ENCODE measurements around the gene MEIS2.

The MEIS2 gene

GRCh38 chr15:36936613-36937012 lies 163.7 kb downstream of the MEIS2 start:
- DNase-seq (ENCODE audit: low read depth), result peak; percentile 79

GRCh38 chr15:36933255-36933990 lies 166.9 kb downstream of the MEIS2 start:
- DNase-seq (ENCODE audit: low read depth), result no peak

- DNase-seq (ENCODE audit: low read depth), result no peak
Measured at GRCh38 chr15:36932070-36932469, 168.3 kb downstream of the MEIS2 start.

DNA sequence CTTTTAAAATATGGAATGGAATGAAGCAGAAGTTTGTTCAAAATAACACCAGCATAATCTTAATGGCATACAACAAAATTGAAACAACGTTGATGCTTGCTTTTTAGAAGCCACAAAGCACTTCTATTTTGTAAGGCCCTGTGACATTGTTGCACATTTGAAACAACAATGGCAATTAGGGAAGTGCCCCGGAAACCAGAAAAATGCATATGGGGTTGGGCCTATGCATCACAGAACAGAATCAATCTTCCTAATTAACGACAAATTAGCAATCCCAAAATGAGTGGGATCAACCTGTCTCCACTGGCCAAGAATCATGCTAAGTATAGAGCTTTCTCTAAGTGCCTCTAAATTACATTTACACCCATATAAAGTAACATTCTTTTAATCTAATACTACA lies 168.9 kb downstream of the MEIS2 start:
- no peak for DNase-seq (ENCODE audit: low read depth)

- DNase-seq (ENCODE audit: low read depth), result no peak
Measured at GRCh38 chr15:36926427-36926825, 173.9 kb downstream of the MEIS2 start.

DNA sequence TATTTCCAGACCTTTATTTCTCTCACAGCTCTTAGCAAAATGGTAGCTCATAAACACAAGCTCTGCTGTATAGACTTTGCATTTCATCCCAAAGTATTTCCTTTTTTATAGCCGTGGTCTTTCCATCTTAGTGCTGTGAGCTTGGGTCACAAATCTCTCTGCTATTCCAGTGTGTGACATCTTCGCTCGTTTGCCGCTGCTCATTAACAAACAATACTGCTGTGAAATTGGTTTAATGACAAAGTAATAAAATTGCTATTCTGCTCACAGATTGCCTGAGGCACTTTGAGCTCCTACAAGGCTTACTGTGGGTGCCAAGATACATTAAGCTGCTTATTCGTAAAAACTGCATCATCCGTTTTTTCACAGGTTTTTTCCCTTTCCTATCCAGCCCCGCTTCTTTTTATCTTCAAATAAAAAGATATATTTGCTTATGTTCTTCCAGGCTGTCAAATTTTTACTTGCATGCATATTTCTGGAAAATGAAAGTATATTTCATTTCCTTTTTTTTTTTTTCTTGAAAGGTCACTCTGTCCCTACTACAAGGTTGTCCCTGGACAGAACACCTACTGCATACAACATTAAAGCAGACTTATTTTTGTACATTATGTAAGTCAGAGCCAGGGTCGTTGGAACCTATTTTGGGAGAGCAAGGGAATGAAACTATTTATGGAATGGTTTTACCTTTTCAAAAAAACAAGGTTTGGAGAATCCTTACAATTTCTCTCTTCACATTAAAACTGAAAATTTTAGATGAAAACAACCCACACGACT lies 174.5 kb downstream of the MEIS2 start:
- DNase-seq (ENCODE audit: low read depth), result no peak

GRCh38 chr15:36925049-36925448 lies 175.3 kb downstream of the MEIS2 start:
- DNase-seq (ENCODE audit: low read depth), result no peak

DNA sequence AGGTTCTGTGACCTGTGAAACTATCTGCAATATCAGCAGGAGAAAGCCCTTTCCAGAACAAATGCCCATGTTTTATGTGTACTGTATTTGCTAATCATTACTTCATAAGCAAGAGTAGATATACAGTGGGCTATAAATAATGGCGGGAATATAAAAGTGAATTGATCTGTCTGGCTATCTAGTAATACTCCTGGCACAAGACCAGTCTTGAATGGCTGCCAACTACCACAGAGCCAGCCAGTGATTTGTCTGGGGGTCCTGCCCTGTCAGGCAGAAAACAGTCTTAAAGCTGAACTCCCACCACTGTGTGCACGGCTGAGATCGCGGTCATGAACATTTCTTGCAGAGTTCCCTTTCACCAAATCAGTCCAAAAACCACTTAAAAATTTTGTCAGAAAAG lies 176.3 kb downstream of the MEIS2 start:
- DNase-seq (ENCODE audit: low read depth), result no peak

DNA sequence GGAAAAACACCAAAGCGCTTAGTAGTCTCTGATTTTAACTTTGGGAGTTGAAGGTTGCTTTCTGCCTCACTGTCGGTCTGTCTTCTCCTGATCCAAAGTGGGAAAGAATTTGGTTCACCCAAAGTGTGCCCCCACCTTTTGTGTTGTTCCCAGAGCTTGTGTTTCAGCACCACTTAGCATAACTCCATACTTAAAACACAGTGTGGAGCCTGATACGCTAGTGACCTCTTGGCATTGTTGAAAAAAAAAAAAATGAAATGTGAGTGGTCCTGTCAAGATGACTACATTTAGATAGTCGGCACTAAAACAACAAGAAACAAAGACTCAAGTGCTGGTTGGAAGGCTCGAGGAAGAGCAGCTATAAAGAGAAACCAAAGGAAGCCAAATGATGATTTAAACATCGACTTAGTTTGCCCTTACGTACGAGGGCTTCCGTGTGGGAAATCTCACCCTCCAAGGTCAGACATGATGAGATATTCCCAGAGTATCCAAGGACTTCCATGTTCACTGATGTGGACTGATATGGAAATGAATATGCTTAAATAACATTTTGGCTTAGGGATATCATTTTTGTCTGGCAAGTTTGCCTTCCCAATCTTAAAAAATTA lies 178.8 kb downstream of the MEIS2 start:
- DNase-seq (ENCODE audit: low read depth), result no peak

DNA sequence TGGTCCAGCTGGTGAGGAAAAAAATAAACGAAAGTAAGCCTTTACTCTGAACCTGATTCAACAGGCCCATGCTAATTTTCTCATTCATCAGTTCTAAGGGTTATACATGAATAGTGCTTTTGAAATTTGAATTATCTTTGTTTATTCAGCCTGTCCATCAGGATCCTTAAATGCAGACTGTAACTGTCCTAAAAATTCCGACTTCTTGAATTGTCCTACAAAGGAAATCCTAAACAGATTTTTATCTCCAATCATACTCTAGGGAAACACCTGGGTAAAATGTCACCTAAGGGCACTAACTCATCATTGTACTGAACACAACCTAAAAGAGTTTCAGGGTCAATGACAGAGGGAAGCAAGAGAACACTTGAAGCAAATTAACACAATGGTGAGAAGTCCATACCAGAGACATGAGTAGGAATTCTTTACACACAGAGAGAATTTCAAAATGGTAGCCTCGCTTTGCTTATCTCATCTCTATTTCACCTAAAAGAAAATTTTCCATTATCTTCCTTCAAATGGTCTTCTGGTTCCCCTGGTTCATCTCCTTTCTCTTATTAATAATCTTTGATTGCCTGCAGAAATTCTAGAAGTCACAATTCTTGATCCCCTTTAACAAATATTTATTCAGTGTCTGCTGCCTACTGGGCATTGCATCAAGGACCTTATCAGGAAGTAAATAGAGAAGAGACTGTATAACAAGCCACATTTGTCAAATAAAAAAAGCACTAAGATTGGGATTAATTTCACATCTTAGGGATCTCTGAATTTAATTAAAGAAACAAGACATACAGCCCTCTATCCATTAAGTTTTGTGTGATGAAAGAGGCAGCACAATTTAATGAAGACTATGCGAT lies 182.7 kb downstream of the MEIS2 start:
- DNase-seq (ENCODE audit: low read depth), result no peak

DNA sequence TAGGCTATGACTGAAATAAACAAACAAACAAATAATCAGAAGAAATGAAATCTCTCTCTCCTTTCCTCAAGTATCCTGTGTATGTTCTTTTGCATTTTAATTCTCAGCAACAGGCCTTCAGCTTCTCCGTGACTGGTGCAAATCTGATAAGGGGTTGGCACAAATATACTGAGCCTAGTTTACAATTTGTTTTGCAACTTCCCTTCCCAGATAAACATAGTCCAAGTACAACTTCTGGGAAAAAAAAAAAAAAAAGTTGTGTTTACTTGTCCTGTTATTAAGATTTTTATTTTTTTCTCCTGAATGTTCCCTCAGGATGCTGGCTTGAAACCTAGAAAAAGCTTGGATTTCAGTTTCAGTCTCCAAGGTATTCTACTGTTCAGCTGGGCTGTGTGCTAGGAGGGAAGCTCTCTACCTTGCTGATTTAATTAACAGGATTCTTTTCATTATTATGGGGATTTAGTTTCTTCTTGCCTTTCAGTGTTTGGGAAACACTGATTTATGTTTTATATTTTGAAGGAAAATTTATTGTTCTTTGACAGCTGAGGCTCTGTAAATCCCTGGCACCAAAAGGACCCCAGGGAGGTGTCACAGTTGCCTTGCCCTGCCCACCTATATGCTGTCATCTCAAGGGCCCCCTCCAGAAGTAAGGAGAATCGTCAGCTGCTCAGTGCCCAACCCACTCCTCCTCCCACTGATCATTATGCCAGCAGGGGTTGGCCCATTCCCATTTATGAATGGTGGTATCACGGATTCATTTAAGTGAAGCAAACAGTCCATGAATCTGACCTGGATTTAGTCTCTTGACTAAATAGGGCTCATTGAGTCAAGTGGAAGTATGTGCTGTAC lies 185.2 kb downstream of the MEIS2 start:
- peak; percentile 97 for DNase-seq (ENCODE audit: low read depth)

- DNase-seq (ENCODE audit: low read depth), result peak; percentile 48
Measured at GRCh38 chr15:36914466-36914865, 185.9 kb downstream of the MEIS2 start.

- peak; percentile 87 for DNase-seq (ENCODE audit: low read depth)
Measured at GRCh38 chr15:36912311-36912712, 188.0 kb downstream of the MEIS2 start.

- DNase-seq (ENCODE audit: low read depth), result peak; percentile 90
Measured at GRCh38 chr15:36911322-36911944, 188.9 kb downstream of the MEIS2 start.

DNA sequence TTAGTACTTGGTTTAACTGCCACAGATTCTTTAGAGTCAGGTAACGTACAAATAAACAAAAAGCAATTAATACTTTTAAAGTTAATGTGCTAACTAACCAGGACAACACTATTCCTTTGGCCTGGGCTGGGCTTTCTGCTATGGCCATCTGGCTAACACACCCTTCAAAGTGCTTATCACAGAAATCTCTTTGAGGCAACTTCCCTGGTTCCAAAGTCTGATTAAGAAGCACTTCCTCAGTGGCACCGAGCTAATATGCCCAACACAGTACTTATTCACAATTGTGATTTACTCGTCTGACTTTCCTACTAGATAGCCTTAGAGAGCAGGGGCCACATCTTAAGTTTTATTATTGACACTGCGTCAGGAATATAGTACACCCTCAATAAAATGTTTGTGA lies 191.4 kb downstream of the MEIS2 start:
- DNase-seq (ENCODE audit: low read depth), result no peak

DNA sequence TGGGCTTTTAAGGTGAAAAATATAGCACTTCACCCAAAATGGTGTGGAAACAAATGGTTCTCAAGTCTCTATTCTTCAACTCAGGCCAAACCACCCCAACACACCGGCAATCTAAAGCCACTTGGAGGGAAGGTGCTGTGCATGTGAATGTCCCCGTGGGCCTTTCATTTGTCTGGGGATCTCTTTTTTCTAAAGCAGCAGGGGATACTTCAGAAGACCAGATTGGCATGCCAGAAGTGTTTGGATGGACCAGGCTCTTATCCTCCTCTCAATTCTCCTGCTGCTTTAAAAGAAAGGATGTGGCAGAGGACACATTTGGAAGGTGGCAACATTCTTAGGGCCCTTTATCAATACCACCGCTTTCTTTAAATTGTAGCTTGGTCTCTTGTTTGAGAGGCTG lies 193.1 kb downstream of the MEIS2 start:
- no peak for DNase-seq (ENCODE audit: low read depth)

GRCh38 chr15:36905908-36906307 lies 194.4 kb downstream of the MEIS2 start:
- peak; percentile 88 for DNase-seq (ENCODE audit: low read depth)

- DNase-seq (ENCODE audit: low read depth), result no peak
Measured at GRCh38 chr15:36904715-36905114, 195.6 kb downstream of the MEIS2 start.

- DNase-seq (ENCODE audit: low read depth), result no peak
Measured at GRCh38 chr15:36903922-36904556, 196.3 kb downstream of the MEIS2 start.

- no peak for DNase-seq (ENCODE audit: low read depth)
Measured at GRCh38 chr15:36903195-36903594, 197.2 kb downstream of the MEIS2 start.

Measured in amniotic epithelial cell (primary cell).